Inflammatory macrophage treated with lipopolysaccharide for 1 hour (primary cell): ENCODE data around the gene CLDN34.

Experiments
- DNase-seq, 2 donors: peaks; one replicate each; pipeline ENCODE4 v3.0.0-alpha.2; 2020 to 2022

The CLDN34 gene

GRCh38 chrX:10017872-10018271 is 50.7 kb downstream of the CLDN34 start:
- no peak for DNase-seq
